RWPE1 (cell line): ENCODE measurements around the gene FAM174A.
A peak's percentile ranks its signal among the peaks of the same experiment; 100 is the strongest.

ENCODE experiments used
- CTCF ChIA-PET: fragments of 350-600 bp; sonication (Branson Sonifier 250); formaldehyde crosslinking; extraction: SDS; loops from one replicate; lab custom pipeline; 2021; lab: Yijun Ruan, JAX
- POLR2A ChIA-PET: fragments of 400-600 bp; formaldehyde crosslinking; extraction: SDS; loops from one replicate; lab custom pipeline; 2020; ENCODE audit warnings: antibody characterized with exemption; ENCODE audit not compliant: low non-redundant PET; lab: Yijun Ruan, JAX
- DNase-seq: peaks from one replicate; pipeline ENCODE4 v3.0.0; 2012; ENCODE audit warnings: low spot score
- H3K27ac ChIP-seq: fragments of 450-650 bp; 2 replicates; pipeline ENCODE4 v1.5.1; 2017
- TF ChIP-seq, protein P1 (sequence below): fragments of 450-650 bp; conservative IDR thresholded peaks from 2 replicates; pipeline ENCODE4 v1.5.1; 2017; ENCODE audit warnings: low read depth, mild to moderate bottlenecking

FAM174A gene

GRCh38 chr5:100517301-100517974 lies 17.7 kb upstream of the FAM174A start:
- peak; percentile 34 for DNase-seq
- TF ChIP-seq, protein P1, sequence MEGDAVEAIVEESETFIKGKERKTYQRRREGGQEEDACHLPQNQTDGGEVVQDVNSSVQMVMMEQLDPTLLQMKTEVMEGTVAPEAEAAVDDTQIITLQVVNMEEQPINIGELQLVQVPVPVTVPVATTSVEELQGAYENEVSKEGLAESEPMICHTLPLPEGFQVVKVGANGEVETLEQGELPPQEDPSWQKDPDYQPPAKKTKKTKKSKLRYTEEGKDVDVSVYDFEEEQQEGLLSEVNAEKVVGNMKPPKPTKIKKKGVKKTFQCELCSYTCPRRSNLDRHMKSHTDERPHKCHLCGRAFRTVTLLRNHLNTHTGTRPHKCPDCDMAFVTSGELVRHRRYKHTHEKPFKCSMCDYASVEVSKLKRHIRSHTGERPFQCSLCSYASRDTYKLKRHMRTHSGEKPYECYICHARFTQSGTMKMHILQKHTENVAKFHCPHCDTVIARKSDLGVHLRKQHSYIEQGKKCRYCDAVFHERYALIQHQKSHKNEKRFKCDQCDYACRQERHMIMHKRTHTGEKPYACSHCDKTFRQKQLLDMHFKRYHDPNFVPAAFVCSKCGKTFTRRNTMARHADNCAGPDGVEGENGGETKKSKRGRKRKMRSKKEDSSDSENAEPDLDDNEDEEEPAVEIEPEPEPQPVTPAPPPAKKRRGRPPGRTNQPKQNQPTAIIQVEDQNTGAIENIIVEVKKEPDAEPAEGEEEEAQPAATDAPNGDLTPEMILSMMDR = no peak
- H3K27ac ChIP-seq = peak overlapping the region; percentile 69
- POLR2A ChIA-PET = no interaction called here
- CTCF ChIA-PET = no interaction called here

GRCh38 chr5:100518377-100518776 lies 16.8 kb upstream of the FAM174A start:
- CTCF ChIA-PET = no interaction called here
- no peak overlapping the region for H3K27ac ChIP-seq
- TF ChIP-seq, protein P1 = no peak
- POLR2A ChIA-PET = no interaction called here
- no peak for DNase-seq

- TF ChIP-seq, protein P1 = no peak
- CTCF ChIA-PET = no interaction called here
- POLR2A ChIA-PET = no interaction called here
These were observed 16.1 kb upstream of the FAM174A start for GRCh38 chr5:100519075-100519474.

DNA sequence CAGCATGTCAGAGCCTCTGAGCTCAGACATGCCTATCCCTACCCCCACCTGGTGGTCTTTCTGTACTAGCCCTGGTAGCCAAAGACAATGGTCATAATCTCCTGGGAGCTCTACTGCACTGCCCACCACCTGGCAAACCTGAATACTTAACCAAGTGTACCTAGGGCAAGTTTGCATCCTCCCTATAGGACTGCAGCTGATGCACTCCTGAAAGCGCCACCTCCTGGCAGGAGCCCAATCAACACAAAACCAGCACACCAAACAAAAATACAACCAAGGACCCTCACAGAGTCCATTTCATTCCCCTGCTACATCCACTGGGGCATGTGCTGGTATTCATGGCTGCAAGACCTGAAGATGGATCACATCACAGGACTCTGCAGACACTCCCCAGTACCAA lies 14.8 kb upstream of the FAM174A start:
- DNase-seq = no peak

More at GRCh38 chr5:100519075-100519474, 16.1 kb upstream of the FAM174A start:
- DNase-seq = no peak
- no peak overlapping the region for H3K27ac ChIP-seq

GRCh38 chr5:100537946-100538345 lies 2.8 kb downstream of the FAM174A start:
- TF ChIP-seq, protein P1 = no peak
- ChIA-PET POLR2A (no interaction called here), CTCF (no interaction called here)
- H3K27ac ChIP-seq = no peak overlapping the region
- no peak for DNase-seq

More for the DNA sequence above, 14.8 kb upstream of the FAM174A start:
- ChIA-PET CTCF (interaction anchor here (0.6 kb wide), 2 partner anchors 501 to 1719 kb away, joined by 3 read pairs; no protein-coding TSS in a partner anchor), POLR2A (no interaction called here)
- H3K27ac ChIP-seq = no peak overlapping the region
- TF ChIP-seq, protein P1 = no peak

DNA sequence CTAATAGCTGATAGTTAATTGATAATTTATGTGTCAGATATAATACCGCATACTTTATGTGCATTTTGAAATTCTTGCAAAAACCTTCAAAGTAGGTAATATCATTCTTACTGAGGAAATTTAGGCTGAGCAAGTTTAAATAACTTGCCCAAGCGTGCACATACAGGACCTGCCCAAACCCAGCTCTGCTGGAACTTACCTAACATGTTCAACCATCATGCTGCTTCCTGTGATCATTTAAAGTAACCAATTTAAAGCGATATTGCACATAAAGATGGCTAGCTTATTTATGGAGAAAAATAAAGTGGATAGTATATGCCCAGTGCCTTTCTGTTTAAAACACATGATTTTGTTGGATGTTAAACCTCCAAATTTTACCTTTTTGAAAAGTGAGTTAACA lies 4.3 kb downstream of the FAM174A start:
- DNase-seq = no peak
- TF ChIP-seq, protein P1 = no peak
- H3K27ac ChIP-seq = no peak overlapping the region
- ChIA-PET CTCF (interaction anchor here (0.5 kb wide), 1 partner anchor 1477 kb away, joined by 4 read pairs; no protein-coding TSS in a partner anchor), POLR2A (no interaction called here)
